Subcutaneous abdominal adipose tissue (tissue), 5 donors: Measurements from ENCODE around the gene ZC2HC1B.

ENCODE experiments used
- H3K27ac ChIP-seq: one replicate; pipeline ENCODE4 v1.7.0; 2013; ENCODE audit warnings: low read depth, mild to moderate bottlenecking, inconsistent platforms, low read length, moderate library complexity
- H3K27me3 ChIP-seq, 5 donors: one replicate each; pipeline ENCODE4 v1.7.0; 2013; ENCODE audit warnings: low read length in 5 of 5, inconsistent platforms in 1 of 5; ENCODE audit not compliant: control insufficient read depth in 5 of 5, insufficient read depth in 4 of 5
- H3K36me3 ChIP-seq, 5 donors: one replicate each; pipeline ENCODE4 v1.7.0; 2013; ENCODE audit warnings: low read length in 5 of 5; ENCODE audit not compliant: control insufficient read depth in 5 of 5, insufficient read depth in 5 of 5
- H3K4me1 ChIP-seq, 5 donors: one replicate each; pipeline ENCODE4 v1.7.0; 2013; ENCODE audit warnings: low read length in 5 of 5, mild to moderate bottlenecking in 3 of 5, moderate library complexity in 1 of 5; ENCODE audit not compliant: control insufficient read depth in 5 of 5, insufficient read depth in 5 of 5
- H3K4me3 ChIP-seq, 5 donors: one replicate each; pipeline ENCODE4 v1.7.0; 2013; ENCODE audit warnings: low read length in 5 of 5, low read depth in 1 of 5
- H3K9ac ChIP-seq, 5 donors: one replicate each; pipeline ENCODE4 v1.7.0; 2013; ENCODE audit warnings: low read length in 5 of 5, mild to moderate bottlenecking in 4 of 5, moderate library complexity in 3 of 5
- H3K9me3 ChIP-seq, 5 donors: one replicate each; pipeline ENCODE4 v1.7.0; 2013; ENCODE audit warnings: low read length in 5 of 5; ENCODE audit not compliant: control insufficient read depth in 5 of 5
- donor health status: healthy.
- donor health status: healthy.
- donor health status: healthy.
- donor health status: healthy.
- donor health status: healthy.

Gene ZC2HC1B

GRCh38 chr6:143940011-143940597, 75.8 kb downstream of the ZC2HC1B start:
- no peak overlapping the region for H3K4me3 ChIP-seq
- no peak overlapping the region for H3K27ac ChIP-seq
- peaks cover 0 to 10% (median 4%) of the 10 kb centered on the region in 5 donors for H3K4me1 ChIP-seq
- no peak overlapping the region for H3K9ac ChIP-seq
- no peaks in the 10 kb centered on the region for H3K36me3 ChIP-seq
- no peaks in the 10 kb centered on the region for H3K27me3 ChIP-seq
- H3K9me3 ChIP-seq, result no peaks in the 10 kb centered on the region

DNA sequence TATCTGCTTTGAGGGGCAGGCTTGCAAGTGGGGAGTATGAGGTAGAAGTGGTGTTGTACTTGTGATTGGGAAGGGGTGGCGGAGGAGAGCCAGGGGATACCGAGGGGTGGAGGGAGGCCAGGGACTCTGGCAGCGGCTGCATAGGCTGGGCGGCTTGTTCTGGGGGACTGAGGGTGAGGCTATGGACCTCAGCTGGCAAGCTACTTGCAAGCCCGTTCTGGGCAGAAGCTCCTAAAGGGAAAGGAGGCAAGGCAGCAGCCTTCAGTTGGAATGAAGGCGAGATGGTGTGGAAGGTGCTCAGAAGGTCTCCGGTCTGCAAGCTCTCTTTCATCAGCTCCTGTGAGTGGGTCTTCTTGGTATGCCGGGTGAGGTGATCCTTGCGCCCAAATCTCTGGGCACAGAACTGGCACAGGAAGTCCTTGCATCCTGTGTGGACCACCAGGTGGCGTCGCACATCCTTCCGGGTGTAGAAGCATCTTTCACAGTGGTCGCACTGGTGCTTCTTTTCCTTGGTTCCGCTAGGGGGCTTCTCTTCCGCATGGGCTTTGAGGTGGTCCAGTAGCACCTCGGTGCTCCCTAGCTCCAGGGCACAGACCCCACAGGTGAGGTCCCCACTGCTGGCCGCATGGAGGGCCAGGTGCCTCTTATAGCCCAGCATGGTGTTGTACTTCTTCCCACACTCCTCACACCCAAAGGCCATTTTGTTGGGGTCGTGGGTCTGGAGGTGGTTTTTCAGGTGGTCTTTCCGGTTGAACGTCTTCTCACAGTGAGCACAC, 77.8 kb downstream of the ZC2HC1B start:
- no peaks in the 10 kb centered on the region for H3K27me3 ChIP-seq
- peaks cover 0 to 1% (median 0%) of the 10 kb centered on the region in 5 donors for H3K9me3 ChIP-seq
- H3K9ac ChIP-seq, result no peak overlapping the region
- no peak overlapping the region for H3K27ac ChIP-seq
- H3K4me3 ChIP-seq, result no peak overlapping the region
- H3K36me3 ChIP-seq, result peaks cover 0 to 4% (median 0%) of the 10 kb centered on the region in 5 donors
- peaks cover 0 to 8% (median 4%) of the 10 kb centered on the region in 5 donors for H3K4me1 ChIP-seq

GRCh38 chr6:143948208-143948607, 83.9 kb downstream of the ZC2HC1B start:
- Histone ChIP-seq H3K27me3 (no peaks in the 10 kb centered on the region), H3K4me1 (no peaks in the 10 kb centered on the region), H3K9ac (no peak overlapping the region), H3K36me3 (peaks cover 0 to 20% (median 15%) of the 10 kb centered on the region in 5 donors), H3K27ac (no peak overlapping the region), H3K4me3 (no peak overlapping the region), H3K9me3 (peaks cover 0 to 5% (median 3%) of the 10 kb centered on the region in 5 donors)

- peaks cover 0 to 5% (median 3%) of the 10 kb centered on the region in 5 donors for H3K9me3 ChIP-seq
- no peak overlapping the region for H3K27ac ChIP-seq
Observed at GRCh38 chr6:143949535-143949934, 85.3 kb downstream of the ZC2HC1B start.

GRCh38 chr6:143949962-143950361, 85.7 kb downstream of the ZC2HC1B start:
- H3K9ac ChIP-seq, result no peak overlapping the region
- peaks cover 0 to 5% (median 3%) of the 10 kb centered on the region in 5 donors for H3K9me3 ChIP-seq
- H3K27me3 ChIP-seq, result no peaks in the 10 kb centered on the region
- peaks cover 0 to 20% (median 15%) of the 10 kb centered on the region in 5 donors for H3K36me3 ChIP-seq
- peaks cover 0 to 3% (median 0%) of the 10 kb centered on the region in 5 donors for H3K4me1 ChIP-seq
- no peak overlapping the region for H3K4me3 ChIP-seq
- no peak overlapping the region for H3K27ac ChIP-seq

More at GRCh38 chr6:143949535-143949934, 85.3 kb downstream of the ZC2HC1B start:
- peaks cover 0 to 20% (median 15%) of the 10 kb centered on the region in 5 donors for H3K36me3 ChIP-seq
- no peak overlapping the region for H3K4me3 ChIP-seq
- H3K4me1 ChIP-seq, result peaks cover 0 to 3% (median 0%) of the 10 kb centered on the region in 5 donors
- H3K9ac ChIP-seq, result no peak overlapping the region
- no peaks in the 10 kb centered on the region for H3K27me3 ChIP-seq

DNA sequence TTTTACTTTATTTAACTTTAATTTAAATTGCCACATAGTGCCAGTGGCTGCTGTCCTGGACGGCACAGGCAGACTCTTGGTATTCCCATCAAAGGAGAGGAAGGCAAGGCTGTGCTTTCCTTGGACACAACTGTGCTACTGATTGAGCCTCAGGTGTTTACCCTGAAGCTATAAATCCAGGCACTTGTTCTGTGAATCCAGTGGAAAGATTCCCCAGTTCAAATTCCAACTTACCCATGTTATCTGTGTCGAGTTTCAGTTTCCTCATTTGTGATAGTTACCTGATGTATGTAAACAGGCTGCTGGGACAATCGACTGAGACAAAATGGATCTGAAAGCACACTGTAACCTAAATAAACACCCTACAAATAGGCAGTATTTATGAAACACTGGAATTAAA, 86.6 kb downstream of the ZC2HC1B start:
- Histone ChIP-seq H3K9me3 (peaks cover 0 to 5% (median 3%) of the 10 kb centered on the region in 5 donors), H3K9ac (no peak overlapping the region), H3K4me1 (peaks cover 0 to 3% (median 0%) of the 10 kb centered on the region in 5 donors), H3K36me3 (peaks cover 0 to 20% (median 15%) of the 10 kb centered on the region in 5 donors), H3K27me3 (no peaks in the 10 kb centered on the region), H3K27ac (no peak overlapping the region), H3K4me3 (no peak overlapping the region)

DNA sequence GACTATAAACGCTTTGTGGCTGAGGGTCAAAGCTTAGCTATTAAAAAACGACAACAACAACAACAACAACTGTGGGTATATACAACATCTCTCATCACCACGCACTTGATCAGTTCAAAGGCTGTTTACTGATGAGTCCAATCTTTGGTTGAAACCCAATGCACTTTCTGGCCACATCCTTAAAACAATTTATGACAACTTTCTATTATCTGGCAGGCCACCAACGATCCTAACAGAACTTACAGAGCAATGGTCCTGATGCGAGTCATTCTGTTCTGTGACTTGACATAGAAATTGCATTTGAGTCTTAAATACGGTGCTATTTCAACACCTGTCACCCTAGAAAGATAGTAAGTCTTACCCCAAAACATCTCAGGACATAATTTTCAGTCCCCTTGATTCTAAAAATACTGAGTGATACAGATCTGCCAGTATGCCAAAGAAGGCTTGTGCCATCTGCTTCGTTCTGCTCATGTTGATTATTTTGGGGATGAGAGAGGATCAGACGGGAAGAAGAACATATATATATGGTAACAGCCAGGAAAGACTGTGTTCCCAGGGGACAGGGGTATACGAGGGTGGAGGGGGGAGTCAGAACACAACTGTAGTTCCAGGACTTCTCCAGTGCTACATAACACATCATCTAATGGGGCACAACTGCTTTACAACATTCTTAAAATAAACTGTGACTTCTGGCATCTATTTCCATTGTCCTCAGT, 87.9 kb downstream of the ZC2HC1B start:
- H3K27ac ChIP-seq, result no peak overlapping the region
- no peak overlapping the region for H3K9ac ChIP-seq
- no peaks in the 10 kb centered on the region for H3K27me3 ChIP-seq

GRCh38 chr6:143952947-143953701, 88.8 kb downstream of the ZC2HC1B start:
- H3K27ac ChIP-seq, result no peak overlapping the region
- no peaks in the 10 kb centered on the region for H3K9me3 ChIP-seq
- H3K4me3 ChIP-seq, result no peak overlapping the region
- H3K9ac ChIP-seq, result no peak overlapping the region
- H3K36me3 ChIP-seq, result peaks cover 0 to 8% (median 5%) of the 10 kb centered on the region in 5 donors
- peaks cover 0 to 3% (median 0%) of the 10 kb centered on the region in 5 donors for H3K4me1 ChIP-seq
- no peaks in the 10 kb centered on the region for H3K27me3 ChIP-seq

More for the DNA sequence above, 87.9 kb downstream of the ZC2HC1B start:
- H3K4me1 ChIP-seq, result peaks cover 0 to 3% (median 0%) of the 10 kb centered on the region in 5 donors
- H3K4me3 ChIP-seq, result no peak overlapping the region
- peaks cover 0 to 2% (median 1%) of the 10 kb centered on the region in 5 donors for H3K9me3 ChIP-seq
- H3K36me3 ChIP-seq, result peaks cover 0 to 17% (median 14%) of the 10 kb centered on the region in 5 donors

GRCh38 chr6:143953922-143954321, 89.6 kb downstream of the ZC2HC1B start:
- peaks cover 0 to 8% (median 2%) of the 10 kb centered on the region in 5 donors for H3K36me3 ChIP-seq
- no peaks in the 10 kb centered on the region for H3K9me3 ChIP-seq
- no peaks in the 10 kb centered on the region for H3K27me3 ChIP-seq
- H3K4me3 ChIP-seq, result no peak overlapping the region
- no peak overlapping the region for H3K9ac ChIP-seq
- H3K4me1 ChIP-seq, result peaks cover 0 to 3% (median 0%) of the 10 kb centered on the region in 5 donors
- no peak overlapping the region for H3K27ac ChIP-seq
